Mucosa of stomach (tissue), 1 donor: ENCODE measurements around the gene JAGN1.

ENCODE experiments used
- H3K27me3 ChIP-seq: one replicate; pipeline ENCODE4 v1.7.0; 2013; ENCODE audit warnings: mild to moderate bottlenecking, low read length; ENCODE audit not compliant: control insufficient read depth, insufficient read depth
- H3K36me3 ChIP-seq: one replicate; pipeline ENCODE4 v1.7.0; 2013; ENCODE audit warnings: low read length; ENCODE audit not compliant: control insufficient read depth, insufficient read depth
- H3K4me1 ChIP-seq: one replicate; pipeline ENCODE4 v1.7.0; 2013; ENCODE audit warnings: mild to moderate bottlenecking, low read length; ENCODE audit not compliant: control insufficient read depth, insufficient read depth
- H3K4me3 ChIP-seq: one replicate; pipeline ENCODE4 v1.7.0; 2013; ENCODE audit warnings: low read length
- H3K9ac ChIP-seq: one replicate; pipeline ENCODE4 v1.7.0; 2013; ENCODE audit warnings: mild to moderate bottlenecking, low read length, moderate library complexity
- H3K9me3 ChIP-seq: one replicate; pipeline ENCODE4 v1.7.0; 2013; ENCODE audit warnings: mild to moderate bottlenecking, low read length, moderate library complexity; ENCODE audit not compliant: control insufficient read depth
- donor health status: Pancreatic carcinoma.

Gene JAGN1

DNA sequence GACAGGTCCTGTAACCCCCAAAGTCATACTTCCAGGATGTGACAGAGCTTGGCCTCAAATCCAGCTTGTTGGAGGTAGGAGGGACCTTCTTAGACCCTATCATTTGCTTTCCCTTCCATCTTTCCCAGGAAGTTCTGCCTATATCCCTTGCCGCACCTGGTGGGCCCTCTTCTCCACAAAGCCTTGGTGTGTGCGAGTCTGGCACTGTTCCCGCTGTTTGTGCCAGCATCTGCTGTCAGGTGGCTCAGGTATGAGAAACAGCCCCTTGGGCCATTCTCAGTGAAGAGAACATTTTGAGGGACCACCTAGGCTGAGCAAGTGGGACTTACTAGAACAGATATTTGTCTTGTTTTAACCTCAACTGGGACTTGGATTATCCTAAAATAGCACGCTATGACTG is 13.5 kb downstream of the JAGN1 start:
- peaks cover 34% of the 10 kb centered on the region for H3K4me1 ChIP-seq
- H3K36me3 ChIP-seq: peaks cover 4% of the 10 kb centered on the region
- no peaks in the 10 kb centered on the region for H3K9me3 ChIP-seq
- peak overlapping the region; percentile 3 for H3K4me3 ChIP-seq
- no peaks in the 10 kb centered on the region for H3K27me3 ChIP-seq
- H3K9ac ChIP-seq: peak overlapping the region; percentile 90

- Histone ChIP-seq H3K4me3 (no peak overlapping the region), H3K36me3 (peaks cover 16% of the 10 kb centered on the region), H3K4me1 (peaks cover 17% of the 10 kb centered on the region), H3K9ac (no peak overlapping the region), H3K27me3 (no peaks in the 10 kb centered on the region), H3K9me3 (no peaks in the 10 kb centered on the region)
These were observed 16.1 kb downstream of the JAGN1 start for GRCh38 chr3:9906480-9906879.

DNA sequence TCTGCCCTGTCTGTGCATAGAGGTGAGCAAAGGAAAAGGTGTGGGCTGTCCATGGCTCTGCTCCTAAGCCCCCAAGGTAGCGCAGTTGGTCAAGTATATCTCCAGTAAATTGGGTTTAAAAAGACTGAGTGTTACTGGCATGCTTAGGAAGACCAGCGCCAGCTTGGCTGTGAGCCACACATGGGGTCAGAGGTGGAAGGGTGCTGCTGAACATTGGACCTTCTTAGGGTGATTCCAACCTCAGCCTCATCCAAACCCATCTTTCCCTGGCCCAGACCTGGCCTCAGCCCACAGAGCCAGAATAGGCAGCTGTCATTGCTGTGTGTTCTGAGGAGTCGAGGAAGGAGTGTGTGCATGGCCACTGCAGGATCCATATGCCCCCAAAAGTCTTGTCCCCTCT is 17.9 kb downstream of the JAGN1 start:
- Histone ChIP-seq H3K4me3 (no peak overlapping the region), H3K36me3 (peaks cover 17% of the 10 kb centered on the region), H3K9ac (no peak overlapping the region), H3K4me1 (peaks cover 13% of the 10 kb centered on the region), H3K9me3 (no peaks in the 10 kb centered on the region), H3K27me3 (no peaks in the 10 kb centered on the region)

GRCh38 chr3:9909221-9910013 is 19.0 kb downstream of the JAGN1 start:
- Histone ChIP-seq H3K9ac (no peak overlapping the region), H3K4me3 (no peak overlapping the region), H3K27me3 (no peaks in the 10 kb centered on the region), H3K4me1 (peaks cover 12% of the 10 kb centered on the region), H3K36me3 (peaks cover 17% of the 10 kb centered on the region), H3K9me3 (no peaks in the 10 kb centered on the region)

GRCh38 chr3:9911863-9912262 is 21.5 kb downstream of the JAGN1 start:
- no peaks in the 10 kb centered on the region for H3K27me3 ChIP-seq
- peaks cover 17% of the 10 kb centered on the region for H3K36me3 ChIP-seq
- no peak overlapping the region for H3K4me3 ChIP-seq
- no peaks in the 10 kb centered on the region for H3K9me3 ChIP-seq
- peaks cover 35% of the 10 kb centered on the region for H3K4me1 ChIP-seq
- no peak overlapping the region for H3K9ac ChIP-seq

DNA sequence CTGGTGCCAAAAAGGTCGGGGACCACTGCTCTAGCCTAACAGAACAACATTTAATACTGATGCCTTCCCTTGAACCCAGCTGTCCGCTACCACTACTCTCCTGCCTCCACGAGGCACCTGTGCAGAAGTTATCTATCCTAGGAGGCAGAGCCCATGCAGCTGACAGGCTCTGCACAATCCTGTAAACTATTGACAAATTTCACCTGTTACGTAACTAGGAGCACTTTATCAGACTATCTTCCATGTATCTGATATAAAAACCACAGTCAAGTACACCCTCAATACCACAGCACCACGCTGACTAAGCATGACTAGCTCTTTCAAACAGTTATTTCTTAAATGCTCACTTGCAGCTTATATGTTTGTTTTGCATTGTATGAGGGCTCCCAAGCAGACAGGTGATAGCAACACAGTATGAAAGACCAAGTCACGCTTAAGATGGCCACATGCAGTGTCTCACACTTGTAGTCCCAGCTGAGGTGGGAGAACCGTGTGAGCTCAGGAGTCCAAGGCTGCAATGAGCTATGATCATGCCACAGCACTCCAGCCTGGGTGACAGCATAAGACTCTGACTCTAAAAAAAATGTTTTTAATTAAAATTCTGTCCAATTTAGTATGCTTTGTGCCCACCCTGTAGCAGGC is 22.0 kb downstream of the JAGN1 start:
- Histone ChIP-seq H3K4me3 (no peak overlapping the region), H3K4me1 (peaks cover 39% of the 10 kb centered on the region), H3K9ac (no peak overlapping the region), H3K9me3 (no peaks in the 10 kb centered on the region), H3K27me3 (no peaks in the 10 kb centered on the region), H3K36me3 (peaks cover 17% of the 10 kb centered on the region)

DNA sequence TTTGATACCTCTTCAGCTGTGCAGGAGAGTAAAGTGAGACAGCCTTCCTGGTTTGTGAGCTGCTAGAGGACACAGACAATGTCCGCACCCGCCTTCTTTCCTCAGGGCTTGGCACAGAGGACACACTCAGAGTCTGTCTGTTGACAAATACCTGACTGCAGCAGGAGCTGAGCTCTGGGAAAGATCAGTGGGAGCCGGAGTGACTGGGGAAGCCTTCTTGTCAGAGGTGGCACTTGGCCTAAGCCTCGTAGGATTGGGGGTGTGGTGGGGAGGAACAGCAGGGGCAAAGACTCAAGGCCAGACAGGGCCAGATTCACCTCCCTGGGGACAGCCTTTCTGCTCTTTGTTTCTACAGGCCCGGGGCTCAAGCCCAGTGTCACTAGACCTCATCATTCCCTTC is 23.2 kb downstream of the JAGN1 start:
- no peaks in the 10 kb centered on the region for H3K9me3 ChIP-seq
- peaks cover 49% of the 10 kb centered on the region for H3K4me1 ChIP-seq
- no peak overlapping the region for H3K9ac ChIP-seq
- peaks cover 12% of the 10 kb centered on the region for H3K36me3 ChIP-seq
- H3K4me3 ChIP-seq: no peak overlapping the region
- no peaks in the 10 kb centered on the region for H3K27me3 ChIP-seq

GRCh38 chr3:9914011-9914410 is 23.6 kb downstream of the JAGN1 start:
- Histone ChIP-seq H3K27me3 (no peaks in the 10 kb centered on the region), H3K4me1 (peaks cover 49% of the 10 kb centered on the region), H3K4me3 (no peak overlapping the region), H3K9me3 (no peaks in the 10 kb centered on the region), H3K9ac (peak overlapping the region; percentile 61), H3K36me3 (peaks cover 12% of the 10 kb centered on the region)

- H3K4me3 ChIP-seq: no peak overlapping the region
- H3K27me3 ChIP-seq: no peaks in the 10 kb centered on the region
- peaks cover 49% of the 10 kb centered on the region for H3K4me1 ChIP-seq
- no peaks in the 10 kb centered on the region for H3K9me3 ChIP-seq
- peak overlapping the region; percentile 61 for H3K9ac ChIP-seq
- peaks cover 7% of the 10 kb centered on the region for H3K36me3 ChIP-seq
These were observed 24.3 kb downstream of the JAGN1 start for GRCh38 chr3:9914559-9915253.

- Histone ChIP-seq H3K9ac (peak overlapping the region; percentile 22), H3K36me3 (peaks cover 6% of the 10 kb centered on the region), H3K4me1 (peaks cover 49% of the 10 kb centered on the region), H3K4me3 (peak overlapping the region; percentile 25), H3K9me3 (no peaks in the 10 kb centered on the region), H3K27me3 (no peaks in the 10 kb centered on the region)
These were observed 25.1 kb downstream of the JAGN1 start for GRCh38 chr3:9915254-9916141.

DNA sequence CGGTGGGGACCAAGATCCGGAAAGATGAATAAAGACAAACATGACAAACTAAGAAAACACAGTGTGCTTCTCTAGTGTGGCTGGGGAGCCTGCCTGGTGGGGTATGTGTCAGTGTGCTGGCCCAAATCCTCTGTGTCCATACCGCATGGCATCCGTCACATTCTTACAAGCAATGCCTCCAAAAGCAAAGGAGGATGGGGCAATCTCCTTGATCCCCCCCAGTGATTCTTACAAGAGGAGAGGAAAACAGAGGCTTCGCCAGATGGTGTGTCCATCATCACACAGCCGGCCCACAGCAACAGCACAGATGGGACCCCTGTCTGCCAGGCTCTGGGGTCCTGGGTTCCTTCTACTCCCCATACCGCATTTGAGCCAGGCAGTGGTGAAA is 25.9 kb downstream of the JAGN1 start:
- H3K9me3 ChIP-seq: no peaks in the 10 kb centered on the region
- peak overlapping the region; percentile 81 for H3K9ac ChIP-seq
- peaks cover 3% of the 10 kb centered on the region for H3K36me3 ChIP-seq
- H3K4me3 ChIP-seq: peak overlapping the region; percentile 64
- H3K4me1 ChIP-seq: peaks cover 49% of the 10 kb centered on the region
- H3K27me3 ChIP-seq: no peaks in the 10 kb centered on the region
